MM.1S (cell line): ENCODE data around the gene SPEG.

Experiments used
- DNase-seq: peaks from one replicate; pipeline ENCODE4 v3.0.0-alpha.2; 2015
- H2AFZ ChIP-seq: fragments of 300-600 bp; sonication (generic); 2 replicates; pipeline ENCODE4 v1.6.0; 2016; ENCODE audit warnings: antibody characterized with exemption, low read length
- H3F3A ChIP-seq: fragments of 300-600 bp; sonication (generic); 2 replicates; pipeline ENCODE4 v1.6.1; 2016; ENCODE audit warnings: mild to moderate bottlenecking, antibody characterized with exemption, low read length, moderate library complexity, mixed read lengths; ENCODE audit not compliant: insufficient read depth
- H3K27ac ChIP-seq: fragments of 300-600 bp; sonication (generic); 2 replicates; pipeline ENCODE4 v1.5.1; 2016; ENCODE audit warnings: mild to moderate bottlenecking, low read length
- H3K27me3 ChIP-seq: fragments of 300-600 bp; sonication (generic); replicated peaks from 2 replicates; pipeline ENCODE4 v1.6.0; 2016; ENCODE audit warnings: low read length; ENCODE audit not compliant: insufficient read depth
- H3K36me3 ChIP-seq: fragments of 300-600 bp; sonication (generic); replicated peaks from 2 replicates; pipeline ENCODE4 v1.6.1; 2016; ENCODE audit warnings: mild to moderate bottlenecking, low read length, mixed read lengths; ENCODE audit not compliant: insufficient read depth
- H3K4me1 ChIP-seq: fragments of 300-600 bp; sonication (generic); 2 replicates; pipeline ENCODE4 v1.6.1; 2016; ENCODE audit warnings: low read length, mixed read lengths
- H3K4me2 ChIP-seq: fragments of 300-600 bp; sonication (generic); 2 replicates; pipeline ENCODE4 v1.6.0; 2016; ENCODE audit warnings: low read depth, low read length
- H3K4me3 ChIP-seq: fragments of 300-600 bp; sonication (generic); 2 replicates; pipeline ENCODE4 v1.5.1; 2016; ENCODE audit warnings: low read length, mixed read lengths
- H3K79me2 ChIP-seq: fragments of 300-600 bp; sonication (generic); 2 replicates; pipeline ENCODE4 v1.6.1; 2016; ENCODE audit warnings: mixed run types, low read length, mixed read lengths
- H3K9ac ChIP-seq: fragments of 300-600 bp; sonication (generic); 2 replicates; pipeline ENCODE4 v1.6.1; 2016; ENCODE audit warnings: low read length, mixed read lengths
- H3K9me2 ChIP-seq: fragments of 300-600 bp; sonication (generic); replicated peaks from 2 replicates; pipeline ENCODE4 v1.6.1; 2016; ENCODE audit warnings: mild to moderate bottlenecking, low read length, mixed read lengths; ENCODE audit not compliant: insufficient read depth
- H3K9me3 ChIP-seq: fragments of 300-600 bp; sonication (generic); replicated peaks from 2 replicates; pipeline ENCODE4 v1.6.1; 2016; ENCODE audit warnings: mild to moderate bottlenecking, low read length, mixed read lengths; ENCODE audit not compliant: insufficient read depth
- H4K20me1 ChIP-seq: fragments of 300-600 bp; sonication (generic); 2 replicates; pipeline ENCODE4 v1.6.1; 2016; ENCODE audit warnings: mild to moderate bottlenecking, low read length, moderate library complexity, mixed read lengths; ENCODE audit not compliant: insufficient read depth
- CTCF ChIP-seq: fragments of 300-600 bp; sonication (generic); IDR thresholded peaks from 2 replicates; pipeline ENCODE4 v1.5.1; 2016; ENCODE audit warnings: antibody characterized with exemption, low read length, mixed read lengths
- EZH2 ChIP-seq: fragments of 300-600 bp; sonication (generic); optimal IDR thresholded peaks from 2 replicates; pipeline ENCODE3; 2017; ENCODE audit warnings: low read depth, mild to moderate bottlenecking, antibody characterized with exemption, low read length, mixed read lengths
- EZH2phosphoT487 ChIP-seq: fragments of 300-600 bp; sonication (generic); IDR thresholded peaks from 2 replicates; pipeline ENCODE4 v1.6.1; 2018; ENCODE audit warnings: antibody characterized with exemption, low read length

SPEG gene

GRCh38 chr2:219526320-219527075 is 91.9 kb downstream of the SPEG start:
- H3K27ac ChIP-seq = no peak overlapping the region
- H3K4me1 ChIP-seq = peaks cover 5% of the 10 kb centered on the region; the same call in 1 of the 2 replicates
- H4K20me1 ChIP-seq = no peaks in the 10 kb centered on the region; the same call in 1 of the 2 replicates
- TF ChIP-seq CTCF = no peak
- TF ChIP-seq EZH2phosphoT487 = no peak
- TF ChIP-seq EZH2 = no peak
- H3K4me3 ChIP-seq = no peak overlapping the region
- H3K27me3 ChIP-seq = peaks cover 95% of the 10 kb centered on the region
- H3K9ac ChIP-seq = no peak overlapping the region
- no peaks in the 10 kb centered on the region for H3K9me2 ChIP-seq
- no peaks in the 10 kb centered on the region for H3K79me2 ChIP-seq
- no peaks in the 10 kb centered on the region for H3K9me3 ChIP-seq
- no peaks in the 10 kb centered on the region for H3F3A ChIP-seq
- no peak overlapping the region for H2AFZ ChIP-seq
- DNase-seq = no peak
- H3K4me2 ChIP-seq = no peak overlapping the region
- no peaks in the 10 kb centered on the region for H3K36me3 ChIP-seq

GRCh38 chr2:219527076-219527394 is 92.4 kb downstream of the SPEG start:
- Histone ChIP-seq H2AFZ (no peak overlapping the region), H4K20me1 (no peaks in the 10 kb centered on the region; the same call in 1 of the 2 replicates), H3K79me2 (no peaks in the 10 kb centered on the region), H3K4me1 (peaks cover 5% of the 10 kb centered on the region; the same call in 1 of the 2 replicates), H3K9ac (no peak overlapping the region), H3K36me3 (no peaks in the 10 kb centered on the region), H3K9me2 (no peaks in the 10 kb centered on the region), H3K9me3 (no peaks in the 10 kb centered on the region), H3K27me3 (peaks cover 95% of the 10 kb centered on the region), H3K27ac (no peak overlapping the region), H3K4me2 (no peak overlapping the region), H3F3A (no peaks in the 10 kb centered on the region), H3K4me3 (no peak overlapping the region)
- TF ChIP-seq EZH2 = no peak
- no peak for DNase-seq

DNA sequence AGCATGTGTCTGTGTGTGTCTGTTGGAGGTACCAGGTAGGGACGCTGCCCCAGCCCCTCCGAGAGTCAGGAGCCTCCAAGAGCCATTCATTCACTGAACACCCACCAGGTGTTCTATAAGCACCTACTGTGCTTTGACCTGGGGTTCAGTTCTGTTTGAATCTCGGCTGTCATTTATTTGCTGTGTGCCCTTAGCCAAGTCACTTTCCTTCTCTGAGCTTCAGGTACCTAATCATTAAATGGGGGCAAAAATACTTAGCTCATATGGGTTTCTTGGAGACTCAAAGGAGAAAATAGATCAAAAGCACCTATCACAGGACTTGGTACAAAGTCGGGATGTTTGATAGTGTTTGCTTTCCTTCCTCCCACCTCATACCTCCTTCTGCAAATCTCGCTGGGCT is 92.8 kb downstream of the SPEG start:
- no peak overlapping the region for H2AFZ ChIP-seq
- no peaks in the 10 kb centered on the region for H3K36me3 ChIP-seq
- TF ChIP-seq EZH2phosphoT487 = no peak
- TF ChIP-seq CTCF = no peak
- no peaks in the 10 kb centered on the region for H3K79me2 ChIP-seq
- H3K4me3 ChIP-seq = no peak overlapping the region
- no peaks in the 10 kb centered on the region for H3K9me3 ChIP-seq
- 0 out of 2 replicates have a peak overlapping the region, but pooled peaks have one; percentile 18 for H3K4me2 ChIP-seq
- no peaks in the 10 kb centered on the region for H3F3A ChIP-seq
- H3K9me2 ChIP-seq = no peaks in the 10 kb centered on the region
- no peak overlapping the region for H3K27ac ChIP-seq
- no peak overlapping the region for H3K9ac ChIP-seq
- H4K20me1 ChIP-seq = no peaks in the 10 kb centered on the region; the same call in 1 of the 2 replicates
- H3K4me1 ChIP-seq = peaks cover 5% of the 10 kb centered on the region; the same call in 1 of the 2 replicates
- DNase-seq = no peak
- H3K27me3 ChIP-seq = peaks cover 95% of the 10 kb centered on the region
